ENCODE measurements around the gene ATP5F1B. TPM values are rescaled to one million over a fixed set of nuclear protein-coding genes. Genes with fewer than 3 reads are reported as not detected.
A peak's percentile ranks its signal among the peaks of the same experiment; 100 is the strongest.

ATP5F1B gene
- total and polyA plus RNA-seq, 9 of the 15 experiments (the other 6 are each of a cell fraction or from before 2014, with no cell fraction given) = 908 to 3,125 (median 1,482) TPM

GRCh38 chr12:56634837-56635791 is 10.7 kb downstream of the ATP5F1B start (continued):
- TF ChIP-seq KAT7 (CRISPR knock-in tag; IDR thresholded peaks at IDR 0.05; ENCODE audit: borderline replicate concordance) = peak; percentile 84; the same call in 1 of the 2 replicates
- TF ChIP-seq CTBP1 (IDR thresholded peaks at IDR 0.05; ENCODE audit: borderline replicate concordance) = peak; percentile 81
- peak in 1 of 2 experiments; percentile 88; a peak in 3 of 4 replicates for TF ChIP-seq MLLT1 (IDR thresholded peaks at IDR 0.05)
- 0 out of 2 replicates have a peak, but pooled peaks have one; percentile 21 for TF ChIP-seq SP1 (CRISPR knock-in tag; IDR thresholded peaks at IDR 0.05)
- TF ChIP-seq ATF4 (CRISPR knock-in tag; IDR thresholded peaks at IDR 0.05) = no peak
- TF ChIP-seq RB1 (IDR thresholded peaks at IDR 0.05; ENCODE audit: low read depth) = peak; percentile 57
- TF ChIP-seq YY1 (IDR thresholded peaks at IDR 0.05; ENCODE audit: borderline replicate concordance in 1 of 3, control insufficient read depth in 1 of 3, extremely low read depth in 1 of 3, insufficient read depth in 3 of 3, insufficient read length in 1 of 3, insufficient replicate concordance in 2 of 3, low read depth in 1 of 3, low read length in 2 of 3) = no peak
- no peak for TF ChIP-seq KDM1A (IDR thresholded peaks at IDR 0.05)
- no peak for TF ChIP-seq RBM14 (IDR thresholded peaks at IDR 0.05; ENCODE audit: borderline replicate concordance, insufficient read depth, low read depth, low read length)
- TF ChIP-seq SIN3B (IDR thresholded peaks at IDR 0.05; ENCODE audit: low read depth) = peak; percentile 35; the same call in 1 of the 2 replicates
- no peak for TF ChIP-seq SRSF7 (optimal IDR thresholded peaks at IDR 0.05; ENCODE audit: low read depth, low read length)
- TF ChIP-seq TBL1XR1 (IDR thresholded peaks at IDR 0.05; ENCODE audit: low read length in 2 of 2) = peak in 1 of 2 experiments; percentile 15; a peak in 1 of 4 replicates
- TF ChIP-seq TFAP4 (CRISPR knock-in tag; IDR thresholded peaks at IDR 0.05; ENCODE audit: borderline replicate concordance) = peak; percentile 52
- TF ChIP-seq E2F4 (CRISPR knock-in tag; IDR thresholded peaks at IDR 0.05; ENCODE audit: low read depth) = 0 out of 2 replicates have a peak, but pooled peaks have one; percentile 42
- TF ChIP-seq THAP7 (CRISPR knock-in tag; IDR thresholded peaks at IDR 0.05) = no peak
- TF ChIP-seq CBFB (CRISPR knock-in tag; IDR thresholded peaks at IDR 0.05) = peak; percentile 29; the same call in 1 of the 2 replicates
- peak; percentile 93 for TF ChIP-seq ZFP91 (CRISPR knock-in tag; IDR thresholded peaks at IDR 0.05)
- no peak for TF ChIP-seq ZNF133 (CRISPR knock-in tag; IDR thresholded peaks at IDR 0.05)
